ENCODE results near the gene FEZ2. TPM values are rescaled to one million over a fixed set of nuclear protein-coding genes. Genes with fewer than 3 reads are reported as not detected.

FEZ2 gene
- total and polyA plus RNA-seq, 10 of the 15 experiments (the other 5 are each of a cell fraction or from before 2014, with no cell fraction given), result 3.0 to 15.4 (median 6.6) TPM

DNA sequence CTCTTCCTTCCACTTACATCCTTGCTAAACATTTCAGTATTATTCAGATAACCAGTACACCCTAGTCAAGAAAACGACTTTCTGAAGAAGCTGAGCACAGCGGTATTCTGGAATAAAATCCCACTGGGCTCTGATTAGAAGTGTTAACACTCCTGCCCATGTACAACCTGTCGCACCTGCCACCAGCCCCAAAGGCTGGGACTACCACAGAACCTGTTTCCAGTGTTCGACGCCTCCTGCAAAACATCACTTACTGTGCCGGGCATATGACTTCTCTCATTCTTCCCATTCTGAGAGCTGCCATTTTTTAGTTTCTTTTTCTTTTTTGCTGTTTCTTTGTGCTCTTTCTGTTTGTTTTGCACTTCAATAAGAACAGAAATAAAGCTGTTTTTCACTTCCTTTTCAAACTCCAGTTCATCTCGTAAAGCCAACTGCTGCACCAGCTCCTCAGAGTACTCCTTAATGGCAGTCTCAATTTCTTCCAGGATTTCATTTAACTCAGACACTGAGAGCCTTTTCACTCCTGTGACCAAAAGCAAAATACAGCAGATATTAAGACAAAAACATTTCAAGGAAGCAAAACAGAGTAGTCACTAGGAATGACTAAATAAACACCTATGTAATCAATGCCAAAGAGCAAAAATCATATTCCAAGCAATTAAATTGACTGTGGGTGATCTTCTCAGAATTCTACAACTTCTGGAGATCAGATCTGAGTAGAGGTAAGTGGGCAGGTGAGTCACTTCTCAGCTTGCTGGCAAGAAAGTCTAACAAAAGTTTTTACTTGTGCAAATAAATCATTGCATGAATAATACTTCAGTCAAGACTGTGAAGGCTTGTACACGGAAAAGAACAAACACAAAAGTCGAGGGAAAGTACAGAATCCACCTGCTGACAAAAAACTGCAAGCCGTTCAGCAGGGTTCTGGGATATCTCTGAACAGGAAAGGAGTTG, 19.3 kb downstream of the FEZ2 start (continued):
- TF ChIP-seq, protein P1, sequence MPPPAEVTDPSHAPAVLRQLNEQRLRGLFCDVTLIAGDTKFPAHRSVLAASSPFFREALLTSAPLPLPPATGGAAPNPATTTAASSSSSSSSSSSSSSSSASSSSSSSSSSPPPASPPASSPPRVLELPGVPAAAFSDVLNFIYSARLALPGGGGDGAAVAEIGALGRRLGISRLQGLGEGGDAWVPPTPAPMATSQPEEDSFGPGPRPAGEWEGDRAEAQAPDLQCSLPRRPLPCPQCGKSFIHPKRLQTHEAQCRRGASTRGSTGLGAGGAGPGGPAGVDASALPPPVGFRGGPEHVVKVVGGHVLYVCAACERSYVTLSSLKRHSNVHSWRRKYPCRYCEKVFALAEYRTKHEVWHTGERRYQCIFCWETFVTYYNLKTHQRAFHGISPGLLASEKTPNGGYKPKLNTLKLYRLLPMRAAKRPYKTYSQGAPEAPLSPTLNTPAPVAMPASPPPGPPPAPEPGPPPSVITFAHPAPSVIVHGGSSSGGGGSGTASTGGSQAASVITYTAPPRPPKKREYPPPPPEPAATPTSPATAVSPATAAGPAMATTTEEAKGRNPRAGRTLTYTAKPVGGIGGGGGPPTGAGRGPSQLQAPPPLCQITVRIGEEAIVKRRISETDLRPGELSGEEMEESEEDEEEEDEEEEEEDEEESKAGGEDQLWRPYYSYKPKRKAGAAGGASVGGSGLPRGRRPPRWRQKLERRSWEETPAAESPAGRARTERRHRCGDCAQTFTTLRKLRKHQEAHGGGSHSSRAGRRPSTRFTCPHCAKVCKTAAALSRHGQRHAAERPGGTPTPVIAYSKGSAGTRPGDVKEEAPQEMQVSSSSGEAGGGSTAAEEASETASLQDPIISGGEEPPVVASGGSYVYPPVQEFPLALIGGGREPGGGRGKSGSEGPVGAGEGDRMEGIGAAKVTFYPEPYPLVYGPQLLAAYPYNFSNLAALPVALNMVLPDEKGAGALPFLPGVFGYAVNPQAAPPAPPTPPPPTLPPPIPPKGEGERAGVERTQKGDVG (CRISPR knock-in tag; IDR thresholded peaks at IDR 0.05), result no peak

- Histone ChIP-seq H2AFZ (ENCODE audit: control insufficient read depth, low read depth, low read length) (no peak overlapping the region), H3K9me3 (replicated peaks; ENCODE audit: control insufficient read depth, insufficient read depth, low read length) (no peaks in the 10 kb centered on the region), H3K27me3 (replicated peaks in 1 of 2; ENCODE audit: control insufficient read depth in 2 of 2, insufficient read depth in 2 of 2, low read length in 1 of 2) (no peaks in the 10 kb centered on the region), H3K79me2 (ENCODE audit: control insufficient read depth, insufficient read depth, low read length) (no peaks in the 10 kb centered on the region), H3K4me1 (ENCODE audit: control insufficient read depth, insufficient read depth, low read length) (0 out of 2 replicates have a peak, but pooled peaks cover 5% of the 10 kb centered on the region), H3K4me2 (ENCODE audit: control insufficient read depth, insufficient read depth) (no peak overlapping the region), H3K4me3 (no peak overlapping the region), H3K27ac (ENCODE audit: control insufficient read depth, insufficient read depth) (no peak overlapping the region), H4K20me1 (ENCODE audit: control insufficient read depth, insufficient read depth) (no peaks in the 10 kb centered on the region), H3K9ac (ENCODE audit: control insufficient read depth, insufficient read depth, low read length) (no peak overlapping the region), H3K36me3 (ENCODE audit: control insufficient read depth in 2 of 2, insufficient read depth in 2 of 2, low read length in 1 of 2) (peaks cover 0 to 14% of the 10 kb centered on the region in 2 experiments; a peak in 2 of 4 replicates)
- intact Hi-C loops (cut with micrococcal nuclease; ENCODE audit: unreplicated experiment), result no loop called here
- no TSS peak for BruUV-seq (replicated peaks)
- FAIRE-seq (no peak), DNase-seq (ENCODE audit: low read depth, low spot score) (no peak), ATAC-seq (no peak)
- no peak for TF ChIP-seq KLF5 (IDR thresholded peaks at IDR 0.05; ENCODE audit: partially characterized antibody)
- TF ChIP-seq NFXL1 (IDR thresholded peaks at IDR 0.05; ENCODE audit: borderline replicate concordance), result no peak
- no peak for TF ChIP-seq SIN3A (IDR thresholded peaks at IDR 0.05; ENCODE audit: low read depth, low read length)
- TF ChIP-seq, protein P2, sequence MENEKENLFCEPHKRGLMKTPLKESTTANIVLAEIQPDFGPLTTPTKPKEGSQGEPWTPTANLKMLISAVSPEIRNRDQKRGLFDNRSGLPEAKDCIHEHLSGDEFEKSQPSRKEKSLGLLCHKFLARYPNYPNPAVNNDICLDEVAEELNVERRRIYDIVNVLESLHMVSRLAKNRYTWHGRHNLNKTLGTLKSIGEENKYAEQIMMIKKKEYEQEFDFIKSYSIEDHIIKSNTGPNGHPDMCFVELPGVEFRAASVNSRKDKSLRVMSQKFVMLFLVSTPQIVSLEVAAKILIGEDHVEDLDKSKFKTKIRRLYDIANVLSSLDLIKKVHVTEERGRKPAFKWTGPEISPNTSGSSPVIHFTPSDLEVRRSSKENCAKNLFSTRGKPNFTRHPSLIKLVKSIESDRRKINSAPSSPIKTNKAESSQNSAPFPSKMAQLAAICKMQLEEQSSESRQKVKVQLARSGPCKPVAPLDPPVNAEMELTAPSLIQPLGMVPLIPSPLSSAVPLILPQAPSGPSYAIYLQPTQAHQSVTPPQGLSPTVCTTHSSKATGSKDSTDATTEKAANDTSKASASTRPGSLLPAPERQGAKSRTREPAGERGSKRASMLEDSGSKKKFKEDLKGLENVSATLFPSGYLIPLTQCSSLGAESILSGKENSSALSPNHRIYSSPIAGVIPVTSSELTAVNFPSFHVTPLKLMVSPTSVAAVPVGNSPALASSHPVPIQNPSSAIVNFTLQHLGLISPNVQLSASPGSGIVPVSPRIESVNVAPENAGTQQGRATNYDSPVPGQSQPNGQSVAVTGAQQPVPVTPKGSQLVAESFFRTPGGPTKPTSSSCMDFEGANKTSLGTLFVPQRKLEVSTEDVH (IDR thresholded peaks at IDR 0.05; ENCODE audit: low read depth, partially characterized antibody), result no peak
- no peak for TF ChIP-seq SP1 (IDR thresholded peaks at IDR 0.05; ENCODE audit: low read depth, low read length)
- TF ChIP-seq TBL1XR1 (IDR thresholded peaks at IDR 0.05; ENCODE audit: low read depth, low read length), result no peak
- TF ChIP-seq HDAC2 (IDR thresholded peaks at IDR 0.05), result no peak
- no peak for TF ChIP-seq RCOR1 (conservative IDR thresholded peaks at IDR 0.05; ENCODE audit: low read depth, low read length)
- TF ChIP-seq CEBPB (IDR thresholded peaks at IDR 0.05; ENCODE audit: borderline replicate concordance in 1 of 2, low read depth in 2 of 2, low read length in 2 of 2), result no peak
- TF ChIP-seq, protein P3, sequence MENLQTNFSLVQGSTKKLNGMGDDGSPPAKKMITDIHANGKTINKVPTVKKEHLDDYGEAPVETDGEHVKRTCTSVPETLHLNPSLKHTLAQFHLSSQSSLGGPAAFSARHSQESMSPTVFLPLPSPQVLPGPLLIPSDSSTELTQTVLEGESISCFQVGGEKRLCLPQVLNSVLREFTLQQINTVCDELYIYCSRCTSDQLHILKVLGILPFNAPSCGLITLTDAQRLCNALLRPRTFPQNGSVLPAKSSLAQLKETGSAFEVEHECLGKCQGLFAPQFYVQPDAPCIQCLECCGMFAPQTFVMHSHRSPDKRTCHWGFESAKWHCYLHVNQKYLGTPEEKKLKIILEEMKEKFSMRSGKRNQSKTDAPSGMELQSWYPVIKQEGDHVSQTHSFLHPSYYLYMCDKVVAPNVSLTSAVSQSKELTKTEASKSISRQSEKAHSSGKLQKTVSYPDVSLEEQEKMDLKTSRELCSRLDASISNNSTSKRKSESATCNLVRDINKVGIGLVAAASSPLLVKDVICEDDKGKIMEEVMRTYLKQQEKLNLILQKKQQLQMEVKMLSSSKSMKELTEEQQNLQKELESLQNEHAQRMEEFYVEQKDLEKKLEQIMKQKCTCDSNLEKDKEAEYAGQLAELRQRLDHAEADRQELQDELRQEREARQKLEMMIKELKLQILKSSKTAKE (IDR thresholded peaks at IDR 0.05; ENCODE audit: low read depth, poor library complexity, severe bottlenecking), result no peak
- no peak for TF ChIP-seq NFYB (IDR thresholded peaks at IDR 0.05; ENCODE audit: insufficient read depth, low read depth, low read length)
- ChIA-PET POLR2A (no interaction called here), CTCF (interaction anchor here (1.0 kb wide), 1 partner anchor 8 kb away, joined by 3 read pairs; no protein-coding TSS in a partner anchor), RAD21 (ENCODE audit: unreplicated experiment) (no interaction called here), SMC1A (ENCODE audit: uncharacterized antibody, unreplicated experiment) (interaction anchor here (0.8 kb wide), 1 partner anchor 14 kb away, joined by 3 read pairs; no protein-coding TSS in a partner anchor)
- WGBS (ENCODE audit: insufficient coverage, insufficient replicate concordance, low lambda C conversion rate, missing lambda C conversion rate), result 100% methylated on average over 2 of the region's 2 CpGs
- in situ Hi-C loops (cut with MboI), result no loop called here
These were observed 20.1 kb downstream of the FEZ2 start for GRCh38 chr2:36577884-36578283.

Data from GM12878 (cell line).